ENCODE data around the gene TMIGD1. TPM values are rescaled to one million over a fixed set of nuclear protein-coding genes. Genes with fewer than 3 reads are reported as not detected.
"Not testable (repeated sequence)": the region's sequence is repeated elsewhere in the genome, so short reads cannot be mapped to it uniquely, and the experiment has no call there.

The TMIGD1 gene
- total and polyA plus RNA-seq, 5 donors = not detected

GRCh38 chr17:30357476-30357875 lies 23.6 kb upstream of the TMIGD1 start:
- DNase-seq (no peak), ATAC-seq (no peak)
- Histone ChIP-seq H3K27me3 (ENCODE audit: control insufficient read depth, insufficient read depth) (no peaks in the 10 kb centered on the region), H3K27ac (ENCODE audit: low read length) (no peak overlapping the region), H3K9me3 (ENCODE audit: control insufficient read depth, low read length) (peaks cover under 1% of the 10 kb centered on the region), H3K4me3 (ENCODE audit: low read length) (no peak overlapping the region), H3K4me1 (ENCODE audit: control insufficient read depth, insufficient read depth, low read length) (no peaks in the 10 kb centered on the region)
- intact Hi-C loops (cut with DNase I) = no loop called here

DNA sequence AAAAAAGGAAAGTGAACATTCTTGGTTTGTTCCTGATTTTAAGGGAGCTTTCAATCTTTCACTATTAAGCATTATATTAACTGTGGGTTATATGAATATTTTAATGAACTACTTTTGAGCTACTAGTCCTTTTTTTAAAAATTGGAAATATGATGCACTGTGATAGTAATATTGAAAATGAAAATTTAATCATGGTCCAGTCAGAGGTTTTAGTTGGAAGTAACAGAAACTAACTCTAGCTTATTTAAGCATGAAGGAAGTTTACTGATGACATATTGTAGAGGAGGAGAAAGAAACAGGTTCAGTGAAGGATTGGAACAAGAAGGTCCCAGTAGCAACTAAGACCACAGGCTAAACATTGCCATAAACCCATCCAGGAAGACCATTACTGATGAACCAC lies 20.8 kb upstream of the TMIGD1 start:
- no peak overlapping the region for H3K27ac ChIP-seq (ENCODE audit: low read length)
- no peaks in the 10 kb centered on the region for H3K9me3 ChIP-seq (ENCODE audit: control insufficient read depth, low read length)
- no peaks in the 10 kb centered on the region for H3K4me1 ChIP-seq (ENCODE audit: control insufficient read depth, insufficient read depth, low read length)
- H3K4me3 ChIP-seq (ENCODE audit: low read length) = no peak overlapping the region
- intact Hi-C loops (cut with DNase I) = no loop called here
- no peak for DNase-seq
- no peak for ATAC-seq
- H3K27me3 ChIP-seq (ENCODE audit: control insufficient read depth, insufficient read depth) = no peaks in the 10 kb centered on the region

DNA sequence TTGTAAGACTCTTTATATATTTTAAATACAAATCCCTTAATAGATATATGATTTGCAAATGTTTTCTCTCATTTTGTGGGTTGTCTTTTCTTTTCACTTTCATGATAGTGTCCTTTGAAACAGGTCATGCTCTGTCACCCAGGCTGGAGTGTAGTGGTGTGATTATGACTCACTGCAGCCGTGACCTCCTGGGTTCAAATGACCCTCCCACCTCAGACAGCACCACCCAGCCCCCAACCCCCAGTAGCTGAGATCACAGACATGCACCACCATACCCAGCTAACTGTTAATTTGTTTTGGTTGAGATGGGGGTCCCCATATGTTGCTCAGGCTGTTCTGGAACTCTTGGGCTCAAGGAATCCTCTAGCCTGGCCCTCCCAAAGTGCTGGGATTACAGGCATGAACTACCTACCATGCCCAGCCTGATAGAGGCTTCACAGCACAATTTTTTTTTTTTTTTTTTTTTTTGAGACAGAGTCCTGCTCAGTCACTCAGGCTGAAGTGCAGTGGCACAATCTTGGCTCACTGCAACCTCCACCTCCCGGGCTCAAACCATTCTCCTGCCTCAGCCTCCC lies 18.5 kb upstream of the TMIGD1 start:
- Histone ChIP-seq H3K4me3 (ENCODE audit: low read length) (no peak overlapping the region), H3K4me1 (ENCODE audit: control insufficient read depth, insufficient read depth, low read length) (no peaks in the 10 kb centered on the region), H3K27me3 (ENCODE audit: control insufficient read depth, insufficient read depth) (no peaks in the 10 kb centered on the region), H3K9me3 (ENCODE audit: control insufficient read depth, low read length) (no peaks in the 10 kb centered on the region), H3K27ac (ENCODE audit: low read length) (no peak overlapping the region)
- intact Hi-C loops (cut with DNase I) = no loop called here
- ATAC-seq (no peak), DNase-seq (no peak)
- WGBS = 90% methylated on average over 2 of the region's 2 CpGs

DNA sequence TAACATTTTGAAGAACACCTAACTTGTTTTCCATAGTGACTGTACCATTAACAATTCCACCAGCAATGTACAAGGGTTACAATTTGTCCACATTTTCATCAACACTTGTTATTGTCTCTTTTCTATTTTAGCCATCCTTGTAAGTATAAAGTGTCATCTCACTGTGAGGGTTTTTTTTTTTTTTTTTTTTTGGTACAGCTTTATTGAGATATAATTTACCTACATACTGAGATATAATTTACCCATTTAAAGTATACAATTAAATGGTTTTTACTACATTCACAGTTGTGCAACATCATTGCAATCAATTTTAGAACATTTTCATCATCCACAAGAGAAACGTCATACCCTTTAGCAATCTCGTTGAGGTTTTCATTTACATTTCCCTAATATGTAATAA lies 17.9 kb upstream of the TMIGD1 start:
- Histone ChIP-seq H3K9me3 (ENCODE audit: control insufficient read depth, low read length) (no peaks in the 10 kb centered on the region), H3K27ac (ENCODE audit: low read length) (no peak overlapping the region), H3K4me3 (ENCODE audit: low read length) (no peak overlapping the region), H3K4me1 (ENCODE audit: control insufficient read depth, insufficient read depth, low read length) (no peaks in the 10 kb centered on the region), H3K27me3 (ENCODE audit: control insufficient read depth, insufficient read depth) (no peaks in the 10 kb centered on the region)
- intact Hi-C loops (cut with DNase I) = no loop called here
- DNase-seq (no peak), ATAC-seq (no peak)
- 90% methylated on average over 2 of the region's 2 CpGs for WGBS

- intact Hi-C loops (cut with DNase I); ATAC-seq; H3K27me3 ChIP-seq (ENCODE audit: control insufficient read depth, insufficient read depth); H3K9me3 ChIP-seq (ENCODE audit: control insufficient read depth, low read length); H3K4me1 ChIP-seq (ENCODE audit: control insufficient read depth, insufficient read depth, low read length); DNase-seq; H3K27ac ChIP-seq (ENCODE audit: low read length); H3K4me3 ChIP-seq (ENCODE audit: low read length): not testable (repeated sequence)
- 83% methylated on average over 4 of the region's 4 CpGs for WGBS
These were observed 17.4 kb upstream of the TMIGD1 start for GRCh38 chr17:30351263-30351662.

DNA sequence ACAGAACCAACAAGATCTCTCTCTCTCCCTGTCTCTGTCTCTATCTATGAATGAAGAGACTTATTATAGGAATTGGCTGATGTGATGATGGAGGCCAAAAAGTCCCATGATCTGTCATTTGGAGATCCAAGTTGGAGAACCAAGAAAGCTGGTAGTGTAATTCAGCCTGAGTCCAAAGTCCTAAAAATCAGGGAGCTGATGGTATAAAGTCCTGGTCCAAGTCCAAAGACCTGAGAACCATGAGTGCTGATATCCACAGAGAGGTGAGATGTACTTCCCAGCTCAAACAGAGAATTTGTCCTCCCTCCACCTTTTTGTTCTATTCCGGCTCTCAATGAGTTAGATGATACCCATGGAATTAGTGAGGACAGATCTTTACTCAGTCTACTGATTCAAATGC lies 15.4 kb upstream of the TMIGD1 start:
- ATAC-seq (no peak), DNase-seq (no peak)
- Histone ChIP-seq H3K9me3 (ENCODE audit: control insufficient read depth, low read length) (no peaks in the 10 kb centered on the region), H3K27ac (ENCODE audit: low read length) (no peak overlapping the region), H3K27me3 (ENCODE audit: control insufficient read depth, insufficient read depth) (no peaks in the 10 kb centered on the region), H3K4me1 (ENCODE audit: control insufficient read depth, insufficient read depth, low read length) (peaks cover 10% of the 10 kb centered on the region), H3K4me3 (ENCODE audit: low read length) (no peak overlapping the region)
- 94% methylated on average over 1 of the region's 1 CpG for WGBS
- intact Hi-C loops (cut with DNase I) = no loop called here

DNA sequence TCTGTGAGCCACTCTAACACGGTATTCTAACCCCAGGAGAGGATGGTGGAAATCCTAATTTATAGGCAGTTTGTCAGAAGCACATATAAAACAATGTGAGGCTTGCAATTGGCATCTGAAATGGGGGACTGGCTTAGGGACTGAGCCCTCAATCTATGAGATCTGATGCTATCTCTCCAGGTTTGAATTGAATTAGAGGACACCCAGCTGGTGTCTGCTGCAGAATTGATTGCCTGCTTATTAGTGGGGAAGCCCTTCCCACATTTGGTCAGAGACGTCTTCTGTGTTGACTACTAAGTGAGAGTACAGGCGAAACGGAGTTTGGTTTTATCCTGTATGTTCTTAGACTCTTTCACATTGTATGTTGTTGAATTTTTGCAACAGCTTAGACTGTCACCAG lies 13.6 kb upstream of the TMIGD1 start:
- ATAC-seq (no peak), DNase-seq (no peak)
- no peak overlapping the region for H3K4me3 ChIP-seq (ENCODE audit: low read length)
- no peak overlapping the region for H3K27ac ChIP-seq (ENCODE audit: low read length)
- H3K4me1 ChIP-seq (ENCODE audit: control insufficient read depth, insufficient read depth, low read length) = peaks cover 12% of the 10 kb centered on the region
- WGBS = 72% methylated on average over 4 of the region's 4 CpGs
- no peaks in the 10 kb centered on the region for H3K27me3 ChIP-seq (ENCODE audit: control insufficient read depth, insufficient read depth)
- intact Hi-C loops (cut with DNase I) = no loop called here
- H3K9me3 ChIP-seq (ENCODE audit: control insufficient read depth, low read length) = no peaks in the 10 kb centered on the region

- no peak for DNase-seq
- H3K27me3 ChIP-seq (ENCODE audit: control insufficient read depth, insufficient read depth) = no peaks in the 10 kb centered on the region
- intact Hi-C loops (cut with DNase I) = no loop called here
- WGBS = 89% methylated on average over 3 of the region's 3 CpGs
- H3K4me1 ChIP-seq (ENCODE audit: control insufficient read depth, insufficient read depth, low read length) = peaks cover 12% of the 10 kb centered on the region
- no peak overlapping the region for H3K27ac ChIP-seq (ENCODE audit: low read length)
- H3K4me3 ChIP-seq (ENCODE audit: low read length) = no peak overlapping the region
- ATAC-seq = no peak
- H3K9me3 ChIP-seq (ENCODE audit: control insufficient read depth, low read length) = no peaks in the 10 kb centered on the region
These were observed 12.5 kb upstream of the TMIGD1 start for GRCh38 chr17:30346221-30346795.

GRCh38 chr17:30345527-30346075 lies 11.7 kb upstream of the TMIGD1 start:
- Histone ChIP-seq H3K27me3 (ENCODE audit: control insufficient read depth, insufficient read depth) (no peaks in the 10 kb centered on the region), H3K4me1 (ENCODE audit: control insufficient read depth, insufficient read depth, low read length) (peaks cover 12% of the 10 kb centered on the region), H3K27ac (ENCODE audit: low read length) (peak overlapping the region; percentile 63), H3K4me3 (ENCODE audit: low read length) (no peak overlapping the region), H3K9me3 (ENCODE audit: control insufficient read depth, low read length) (no peaks in the 10 kb centered on the region)
- intact Hi-C loops (cut with DNase I) = no loop called here
- no peak for DNase-seq
- WGBS = 92% methylated on average over 4 of the region's 4 CpGs
- ATAC-seq = peak in 1 of 2 donors; percentile 30

GRCh38 chr17:30345089-30345433 lies 11.2 kb upstream of the TMIGD1 start:
- Histone ChIP-seq H3K27ac (ENCODE audit: low read length) (peak overlapping the region; percentile 47), H3K4me1 (ENCODE audit: control insufficient read depth, insufficient read depth, low read length) (peaks cover 12% of the 10 kb centered on the region), H3K9me3 (ENCODE audit: control insufficient read depth, low read length) (no peaks in the 10 kb centered on the region), H3K4me3 (ENCODE audit: low read length) (no peak overlapping the region), H3K27me3 (ENCODE audit: control insufficient read depth, insufficient read depth) (no peaks in the 10 kb centered on the region)
- DNase-seq (no peak), ATAC-seq (no peak)
- WGBS = 72% methylated on average over 2 of the region's 2 CpGs
- intact Hi-C loops (cut with DNase I) = no loop called here

DNA sequence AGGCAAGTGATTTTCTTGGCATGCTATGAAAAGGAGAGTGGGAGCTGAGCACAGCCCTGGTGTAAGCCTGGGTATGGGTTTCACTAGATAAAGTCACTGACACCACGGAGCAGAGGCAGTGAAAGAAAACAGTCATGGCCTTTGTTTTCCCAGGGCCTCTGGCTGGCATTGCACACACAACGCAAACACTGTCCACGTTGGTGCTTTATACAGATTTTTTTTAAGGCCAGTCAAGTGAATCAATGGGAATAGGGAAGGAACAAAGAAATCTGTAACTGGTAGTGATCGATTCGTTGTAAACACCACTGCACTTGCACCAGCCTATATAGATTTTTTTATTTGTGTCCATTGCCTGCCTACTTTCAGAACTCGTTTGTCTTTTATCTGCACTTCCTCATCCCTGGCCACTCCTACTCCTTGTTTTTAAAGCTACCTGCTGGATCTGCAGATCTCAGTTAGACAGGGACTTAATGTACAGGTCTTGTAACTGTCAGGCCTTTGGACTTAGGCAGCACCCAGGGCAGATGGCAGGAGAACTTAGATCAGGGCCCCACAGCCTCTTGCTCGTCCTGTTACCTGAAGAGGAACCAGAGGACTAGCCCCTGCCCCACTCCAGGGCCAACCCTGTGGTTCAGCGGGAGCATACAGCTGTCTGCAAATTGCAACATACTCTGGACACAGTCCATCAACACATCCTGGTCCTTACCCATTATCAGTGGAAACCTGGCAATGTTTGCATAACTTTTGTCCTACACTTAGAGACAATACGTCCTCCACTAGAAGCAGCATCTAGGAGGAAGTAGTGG lies 10.6 kb upstream of the TMIGD1 start:
- no peaks in the 10 kb centered on the region for H3K27me3 ChIP-seq (ENCODE audit: control insufficient read depth, insufficient read depth)
- H3K4me3 ChIP-seq (ENCODE audit: low read length) = no peak overlapping the region
- intact Hi-C loops (cut with DNase I) = loop anchor here in 1 of 4 donors (5.0 kb wide), 1 partner anchor 33 kb away; the partner anchor contains the start of gene CPD
- 29% methylated on average over 9 of the region's 9 CpGs for WGBS
- H3K9me3 ChIP-seq (ENCODE audit: control insufficient read depth, low read length) = no peaks in the 10 kb centered on the region
- peak; percentile 88 to 89 for ATAC-seq
- DNase-seq = peak; percentile 43 to 70 (median 69)
- peaks cover 12% of the 10 kb centered on the region for H3K4me1 ChIP-seq (ENCODE audit: control insufficient read depth, insufficient read depth, low read length)
- peak overlapping the region; percentile 71 for H3K27ac ChIP-seq (ENCODE audit: low read length)

Measured in right cardiac atrium (tissue), 5 donors.